GM12875 (cell line): ENCODE data around the gene HAGHL.
A peak's percentile ranks its signal among the peaks of the same experiment; 100 is the strongest.

ENCODE experiments used
- H3K4me3 ChIP-seq: one replicate; pipeline ENCODE4 v1.5.1; 2011; ENCODE audit warnings: low read depth, low read length, control low read depth
- CTCF ChIP-seq: IDR thresholded peaks from 2 replicates; pipeline ENCODE4 v1.5.1; 2011; ENCODE audit warnings: low read depth, mild to moderate bottlenecking, control low read depth, inconsistent platforms, low read length, moderate library complexity, borderline replicate concordance; ENCODE audit not compliant: insufficient read depth

HAGHL gene

GRCh38 chr16:680625-680945, 46.3 kb upstream of the HAGHL start:
- H3K4me3 ChIP-seq, result peak overlapping the region; percentile 86
- no peak for TF ChIP-seq CTCF

- TF ChIP-seq CTCF, result no peak
Measured at GRCh38 chr16:680967-681745, 45.8 kb upstream of the HAGHL start.

GRCh38 chr16:681746-682427, 45.0 kb upstream of the HAGHL start:
- TF ChIP-seq CTCF, result no peak
- H3K4me3 ChIP-seq, result peak overlapping the region; percentile 86

More at GRCh38 chr16:680967-681745, 45.8 kb upstream of the HAGHL start:
- H3K4me3 ChIP-seq, result peak overlapping the region; percentile 86

GRCh38 chr16:682493-683395, 44.2 kb upstream of the HAGHL start:
- H3K4me3 ChIP-seq, result peak overlapping the region; percentile 86
- TF ChIP-seq CTCF, result no peak

GRCh38 chr16:683396-684070, 43.4 kb upstream of the HAGHL start:
- peak overlapping the region; percentile 86 for H3K4me3 ChIP-seq
- no peak for TF ChIP-seq CTCF

DNA sequence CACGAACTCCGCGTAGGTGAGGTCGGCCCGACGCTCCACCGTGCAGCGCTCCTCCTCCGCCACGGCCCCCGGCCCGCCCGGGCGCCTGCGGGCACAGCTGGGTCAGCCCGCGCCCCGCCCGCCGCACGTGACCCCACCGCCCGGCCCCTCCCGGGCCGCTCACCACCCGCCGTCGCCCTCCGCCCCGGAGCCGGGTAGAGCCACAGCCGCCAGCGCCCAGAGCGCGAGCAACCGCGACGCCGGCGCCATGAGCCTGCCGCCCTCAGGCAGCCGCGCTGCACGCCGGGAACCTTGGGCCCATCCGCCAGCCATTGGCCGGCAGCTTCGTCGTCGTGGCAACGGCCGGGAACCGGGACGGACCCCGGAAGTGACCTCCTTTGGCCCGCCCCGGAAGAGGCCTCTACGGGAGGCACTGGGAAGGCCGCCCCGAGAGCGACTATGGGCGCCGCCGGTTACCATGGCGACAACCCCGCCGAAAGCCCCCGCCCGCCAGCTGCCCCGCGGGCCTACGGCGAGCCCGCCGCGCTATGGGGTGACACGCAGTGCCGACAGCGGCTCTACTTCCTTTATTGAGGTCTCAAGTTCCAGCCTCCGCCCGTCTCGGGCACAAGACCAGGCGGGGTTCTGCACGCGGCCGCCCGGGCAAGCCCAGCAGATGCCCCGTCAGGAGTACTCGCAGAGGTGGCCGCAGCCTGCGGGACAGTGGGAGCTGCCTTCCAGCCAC, 42.7 kb upstream of the HAGHL start, which contains the start of gene JMJD8:
JMJD8 (minus strand) TSS at position 264 of the 724 bp plus-strand sequence; CDS start at position 249, 15 bp downstream.
- TF ChIP-seq CTCF, result no peak
- peak within 1 kb of the TSS; percentile 86 for H3K4me3 ChIP-seq
